HG03039 (cell line): Measurements from ENCODE around the gene DCAF11.

Experiments
- ATAC-seq: cut with Tn5 transposase; IDR thresholded peaks from one replicate; pipeline ENCODE4 v1.9.1; 2021; ENCODE audit warnings: mild to moderate bottlenecking, moderate library complexity; ENCODE audit not compliant: unreplicated experiment

Gene DCAF11

GRCh38 chr14:24116128-24116814, 1.7 kb downstream of the DCAF11 start:
- no peak for ATAC-seq

- no peak for ATAC-seq
Measured at GRCh38 chr14:24117179-24117578, 2.6 kb downstream of the DCAF11 start.

GRCh38 chr14:24119691-24120090, 5.1 kb downstream of the DCAF11 start:
- ATAC-seq, result no peak

GRCh38 chr14:24121210-24121609, 6.6 kb downstream of the DCAF11 start:
- no peak for ATAC-seq

GRCh38 chr14:24122416-24122815, 7.8 kb downstream of the DCAF11 start:
- no peak for ATAC-seq

- no peak for ATAC-seq
Measured at GRCh38 chr14:24122898-24123297, 8.3 kb downstream of the DCAF11 start.

GRCh38 chr14:24123424-24124417, 9.1 kb downstream of the DCAF11 start:
- ATAC-seq, result peak; percentile 47

GRCh38 chr14:24126939-24127338, 12.4 kb downstream of the DCAF11 start:
- ATAC-seq, result no peak

- no peak for ATAC-seq
Measured at GRCh38 chr14:24127673-24128072, 13.1 kb downstream of the DCAF11 start.

- ATAC-seq, result no peak
Measured at GRCh38 chr14:24129410-24129998, 14.9 kb downstream of the DCAF11 start.

GRCh38 chr14:24130380-24130716, 15.8 kb downstream of the DCAF11 start, which contains the start of gene FITM1:
Gene FITM1 (plus strand): TSS chr14:24130659. CDS start chr14:24131564, 905 bp downstream.
- no peak for ATAC-seq

GRCh38 chr14:24130717-24131548, 16.4 kb downstream of the DCAF11 start:
- no peak for ATAC-seq

- ATAC-seq, result no peak
Measured at GRCh38 chr14:24131549-24131966, 17.0 kb downstream of the DCAF11 start.

- no peak for ATAC-seq
Measured at GRCh38 chr14:24132061-24132685, 17.6 kb downstream of the DCAF11 start.

GRCh38 chr14:24132976-24133375, 18.4 kb downstream of the DCAF11 start:
- ATAC-seq, result no peak

GRCh38 chr14:24133735-24134134, 19.2 kb downstream of the DCAF11 start:
- no peak for ATAC-seq

GRCh38 chr14:24135584-24135833, 20.9 kb downstream of the DCAF11 start:
- no peak for ATAC-seq

- peak; percentile 81 for ATAC-seq
Measured at GRCh38 chr14:24135834-24136683, 21.5 kb downstream of the DCAF11 start, which contains the start of gene PSME1. Gene PSME1 (plus strand): TSS chr14:24136194. CDS start chr14:24136263, 69 bp downstream.
